GM23338 (cell line): ENCODE results near the gene CFAP100.

Experiments
- EZH2 ChIP-seq: fragments of 200-600 bp; sonication (generic); IDR thresholded peaks from one replicate; pipeline ENCODE4 v1.8.0; 2017; ENCODE audit warnings: antibody characterized with exemption, mild to moderate bottlenecking, low read depth; ENCODE audit not compliant: unreplicated experiment
- POLR2AphosphoS5 ChIP-seq: IDR thresholded peaks from 2 replicates; pipeline ENCODE4 v1.6.1; 2016; ENCODE audit warnings: antibody characterized with exemption, low read depth
- STAT1 ChIP-seq: IDR thresholded peaks from one replicate; pipeline ENCODE4 v1.6.1; 2016; ENCODE audit warnings: antibody characterized with exemption; ENCODE audit not compliant: unreplicated experiment
- TF ChIP-seq, protein P1 (sequence below), 2 experiments: fragments of 200-600 bp in 1 of 2; sonication (generic) in 1 of 2; conservative IDR thresholded peaks; 2 replicates each; pipeline versions ENCODE4 v1.5.1 to v1.6.1; 2016 to 2017; ENCODE audit warnings: antibody characterized with exemption in 2 of 2, low read depth in 2 of 2, mild to moderate bottlenecking in 2 of 2, moderate library complexity in 1 of 2
- TF ChIP-seq, protein P2 (sequence below): IDR thresholded peaks from 2 replicates; pipeline ENCODE4 v1.6.1; 2016; ENCODE audit warnings: antibody characterized with exemption

DNA sequence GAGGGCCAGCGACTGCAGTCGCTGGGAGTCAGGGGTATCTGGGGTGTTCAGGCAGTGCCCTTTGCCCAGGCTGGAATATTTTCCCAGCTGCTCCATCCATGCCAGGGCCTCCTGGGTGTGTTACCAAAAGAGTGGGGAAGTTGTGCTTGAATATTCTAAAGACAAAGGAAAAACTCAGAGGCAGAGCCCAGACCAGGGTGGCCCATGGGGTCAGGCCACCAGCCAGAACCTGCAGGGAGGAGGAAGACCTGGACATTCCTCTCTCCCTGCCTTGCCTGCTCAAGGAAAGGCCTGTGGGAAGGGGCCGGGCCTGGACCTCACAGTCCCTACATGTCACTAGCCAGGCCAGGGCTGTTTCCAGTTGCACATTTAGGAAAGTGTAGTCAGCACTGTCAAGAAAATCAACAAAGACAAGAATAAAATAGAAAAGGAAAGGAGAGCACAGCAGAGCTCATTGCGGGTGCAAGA is 21.5 kb upstream of the CFAP100 start:
- TF ChIP-seq EZH2 (no peak), POLR2AphosphoS5 (no peak), STAT1 (no peak)
- TF ChIP-seq, protein P1, sequence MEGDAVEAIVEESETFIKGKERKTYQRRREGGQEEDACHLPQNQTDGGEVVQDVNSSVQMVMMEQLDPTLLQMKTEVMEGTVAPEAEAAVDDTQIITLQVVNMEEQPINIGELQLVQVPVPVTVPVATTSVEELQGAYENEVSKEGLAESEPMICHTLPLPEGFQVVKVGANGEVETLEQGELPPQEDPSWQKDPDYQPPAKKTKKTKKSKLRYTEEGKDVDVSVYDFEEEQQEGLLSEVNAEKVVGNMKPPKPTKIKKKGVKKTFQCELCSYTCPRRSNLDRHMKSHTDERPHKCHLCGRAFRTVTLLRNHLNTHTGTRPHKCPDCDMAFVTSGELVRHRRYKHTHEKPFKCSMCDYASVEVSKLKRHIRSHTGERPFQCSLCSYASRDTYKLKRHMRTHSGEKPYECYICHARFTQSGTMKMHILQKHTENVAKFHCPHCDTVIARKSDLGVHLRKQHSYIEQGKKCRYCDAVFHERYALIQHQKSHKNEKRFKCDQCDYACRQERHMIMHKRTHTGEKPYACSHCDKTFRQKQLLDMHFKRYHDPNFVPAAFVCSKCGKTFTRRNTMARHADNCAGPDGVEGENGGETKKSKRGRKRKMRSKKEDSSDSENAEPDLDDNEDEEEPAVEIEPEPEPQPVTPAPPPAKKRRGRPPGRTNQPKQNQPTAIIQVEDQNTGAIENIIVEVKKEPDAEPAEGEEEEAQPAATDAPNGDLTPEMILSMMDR (conservative IDR thresholded peaks at IDR 0.05; ENCODE audit: low read depth in 2 of 2) = no peak
- TF ChIP-seq, protein P2, sequence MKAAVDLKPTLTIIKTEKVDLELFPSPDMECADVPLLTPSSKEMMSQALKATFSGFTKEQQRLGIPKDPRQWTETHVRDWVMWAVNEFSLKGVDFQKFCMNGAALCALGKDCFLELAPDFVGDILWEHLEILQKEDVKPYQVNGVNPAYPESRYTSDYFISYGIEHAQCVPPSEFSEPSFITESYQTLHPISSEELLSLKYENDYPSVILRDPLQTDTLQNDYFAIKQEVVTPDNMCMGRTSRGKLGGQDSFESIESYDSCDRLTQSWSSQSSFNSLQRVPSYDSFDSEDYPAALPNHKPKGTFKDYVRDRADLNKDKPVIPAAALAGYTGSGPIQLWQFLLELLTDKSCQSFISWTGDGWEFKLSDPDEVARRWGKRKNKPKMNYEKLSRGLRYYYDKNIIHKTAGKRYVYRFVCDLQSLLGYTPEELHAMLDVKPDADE = no peak
